CD4-positive, alpha-beta T cell treated with Interleukin-2 at 100 ng/mL for 4 hours (primary cell): Measurements from ENCODE around the gene FBXO27.
A peak's percentile ranks its signal among the peaks of the same experiment; 100 is the strongest.
"Not testable (repeated sequence)": the region's sequence is repeated elsewhere in the genome, so short reads cannot be mapped to it uniquely, and the experiment has no call there.

Experiments
- DNase-seq: peaks from one replicate; pipeline ENCODE4 v3.0.0-alpha.2; 2020; ENCODE audit warnings: low spot score

FBXO27 gene

GRCh38 chr19:39038098-39038497 is 5.7 kb upstream of the FBXO27 start:
- DNase-seq = no peak

DNA sequence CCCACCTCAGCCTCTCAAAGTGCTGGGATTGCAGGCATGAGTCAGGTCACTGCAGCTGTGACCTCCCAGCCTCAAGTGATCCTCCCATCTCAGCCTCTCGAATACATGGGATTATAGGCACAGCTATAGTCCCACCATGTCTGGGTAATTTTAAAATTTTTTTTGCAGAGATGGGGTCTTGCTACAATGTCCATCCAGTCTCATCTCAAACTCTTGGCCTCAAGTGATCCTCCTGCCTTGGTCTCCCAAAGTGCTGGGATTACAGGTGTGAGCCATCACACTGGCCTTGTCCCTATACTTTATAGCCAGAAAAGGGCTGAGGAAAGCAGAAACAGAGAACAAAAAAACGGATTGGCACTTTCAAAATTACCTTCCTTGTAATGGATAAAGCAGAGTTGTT is 4.8 kb upstream of the FBXO27 start:
- no peak for DNase-seq

DNA sequence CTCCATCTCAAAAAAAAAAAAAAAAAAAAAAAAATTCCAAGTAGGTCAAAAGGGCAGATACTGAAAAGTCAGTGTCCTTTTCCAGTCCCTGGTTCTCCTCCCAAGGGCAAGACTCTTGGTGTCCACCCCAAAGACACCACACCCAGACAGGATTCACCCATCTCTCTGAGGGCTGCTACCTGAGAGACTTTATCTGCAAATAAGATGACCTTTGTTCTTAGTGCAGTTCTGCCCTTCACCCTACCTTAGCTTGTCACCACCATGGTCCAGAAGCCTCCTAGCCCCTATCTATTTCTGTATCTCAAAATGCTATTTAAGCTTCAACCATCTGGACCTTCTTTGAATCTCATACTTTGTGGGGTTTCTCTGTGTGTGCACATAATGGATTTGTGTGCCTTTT is 4.2 kb upstream of the FBXO27 start:
- DNase-seq = no peak

DNA sequence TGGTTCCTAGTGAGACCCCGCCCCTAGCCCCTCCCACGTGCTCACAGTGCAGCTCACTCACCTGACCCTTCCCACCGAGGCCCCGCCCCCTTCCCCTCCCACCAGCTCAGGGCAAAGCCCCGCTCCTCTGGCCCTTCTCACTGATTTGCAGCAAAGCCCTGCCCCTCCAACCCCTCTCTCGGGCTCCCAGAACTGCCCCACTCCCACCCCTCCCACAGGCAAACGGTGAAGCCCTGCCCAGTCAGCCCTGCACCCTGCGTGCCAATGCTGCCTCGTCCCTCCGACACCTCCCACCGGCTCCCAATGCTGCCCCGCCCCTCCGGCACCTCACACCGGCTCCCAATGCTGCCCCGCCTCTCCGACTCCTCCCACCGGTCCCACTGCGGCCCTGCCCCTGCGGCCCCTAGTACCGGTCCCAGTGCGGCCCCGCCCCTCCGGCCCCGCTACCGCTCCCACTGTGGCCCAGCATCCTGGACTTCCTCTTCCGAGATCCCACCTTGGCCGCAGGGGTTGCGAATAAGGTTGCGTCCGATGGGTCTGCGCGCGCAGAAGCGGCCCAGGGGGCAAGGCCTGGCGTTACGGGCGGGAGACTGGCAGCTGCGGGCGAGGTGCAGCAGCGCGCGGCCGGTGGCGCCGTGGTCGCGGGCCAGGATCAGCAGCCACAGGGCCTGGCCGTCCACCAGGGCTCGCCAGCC is 834 bp downstream of the FBXO27 start:
- peak; percentile 74 for DNase-seq

DNA sequence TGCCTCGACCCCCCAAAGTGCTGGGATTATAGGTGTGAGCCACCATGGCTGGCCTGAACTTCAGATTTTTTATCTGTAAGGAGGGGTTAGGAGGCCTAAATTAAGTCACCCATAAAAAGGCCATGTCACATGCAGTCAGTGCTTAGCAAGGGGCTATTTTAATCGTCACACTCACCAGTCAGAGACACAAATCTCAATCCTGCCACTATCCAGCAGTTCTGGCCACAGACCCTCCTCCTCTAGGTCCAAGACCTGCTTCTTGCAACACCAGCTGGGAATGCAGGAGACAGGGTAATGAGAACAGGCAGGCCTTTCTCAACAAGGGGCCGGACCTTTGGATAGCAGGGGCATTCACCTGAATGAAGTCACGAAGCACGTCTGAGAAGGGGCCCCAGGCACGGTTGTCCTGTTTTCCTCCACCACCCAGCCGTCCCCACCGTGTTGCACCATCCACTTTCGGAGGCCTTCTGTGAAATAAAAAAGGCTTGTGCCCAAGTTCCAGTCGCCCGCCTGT is 1.4 kb downstream of the FBXO27 start:
- DNase-seq = no peak

DNA sequence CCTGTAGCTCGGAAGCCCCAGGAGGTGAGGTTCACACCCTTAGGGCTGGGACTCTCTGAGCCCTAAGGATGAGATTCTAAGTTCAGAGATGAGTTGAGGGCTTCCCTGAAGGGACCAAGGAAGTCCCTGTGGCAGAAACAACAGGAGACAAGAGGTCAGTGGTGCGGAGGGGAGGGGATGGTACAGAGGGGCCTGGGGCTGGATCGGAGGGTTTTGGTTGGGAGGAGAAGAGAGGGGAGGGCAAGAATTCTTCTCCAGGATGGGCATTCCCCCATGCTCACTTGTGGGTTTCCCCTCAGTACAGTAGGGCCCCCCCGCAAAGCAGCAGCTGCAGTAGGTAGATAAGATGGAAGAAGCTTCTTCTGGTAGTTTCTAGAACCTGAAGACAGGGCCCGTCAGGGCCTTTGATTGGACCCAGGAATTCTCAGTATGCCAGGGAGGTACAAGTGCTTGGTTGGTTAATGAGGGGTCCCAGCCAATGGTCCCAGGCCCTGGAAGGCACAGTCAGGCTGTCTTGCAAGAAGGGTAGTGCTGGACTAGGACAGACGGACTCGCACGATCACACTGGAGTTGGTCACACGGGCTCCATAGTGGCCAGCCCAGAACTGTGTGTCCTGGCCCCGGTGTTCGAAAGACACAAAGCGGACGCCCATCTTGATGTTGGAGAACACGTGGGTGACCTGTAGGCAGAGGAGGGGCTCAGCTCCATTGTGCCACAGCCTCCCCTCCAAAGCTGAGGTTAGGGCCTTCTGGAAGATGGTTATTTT is 7.3 kb downstream of the FBXO27 start:
- no peak for DNase-seq

- no peak for DNase-seq
These were observed 11.3 kb downstream of the FBXO27 start for GRCh38 chr19:39021063-39021462.

DNA sequence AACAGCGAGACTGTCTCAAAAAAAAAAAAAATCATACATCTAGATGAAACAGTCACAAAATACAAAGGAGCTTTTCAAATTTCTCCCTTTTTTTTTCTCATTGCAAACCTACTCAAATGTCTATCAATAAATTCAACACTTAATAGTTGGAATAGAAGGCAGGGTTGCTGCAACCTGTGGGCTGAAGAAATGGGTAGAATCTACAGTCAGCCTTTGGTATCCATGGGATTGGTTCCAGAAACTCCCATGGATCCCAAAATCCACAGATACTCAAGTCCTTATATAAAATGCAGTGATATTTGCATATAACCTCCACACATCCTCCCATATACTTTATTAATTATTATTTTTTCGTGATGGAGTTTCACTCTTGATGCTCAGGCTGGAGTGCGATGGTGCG is 14.7 kb downstream of the FBXO27 start:
- no peak for DNase-seq

DNA sequence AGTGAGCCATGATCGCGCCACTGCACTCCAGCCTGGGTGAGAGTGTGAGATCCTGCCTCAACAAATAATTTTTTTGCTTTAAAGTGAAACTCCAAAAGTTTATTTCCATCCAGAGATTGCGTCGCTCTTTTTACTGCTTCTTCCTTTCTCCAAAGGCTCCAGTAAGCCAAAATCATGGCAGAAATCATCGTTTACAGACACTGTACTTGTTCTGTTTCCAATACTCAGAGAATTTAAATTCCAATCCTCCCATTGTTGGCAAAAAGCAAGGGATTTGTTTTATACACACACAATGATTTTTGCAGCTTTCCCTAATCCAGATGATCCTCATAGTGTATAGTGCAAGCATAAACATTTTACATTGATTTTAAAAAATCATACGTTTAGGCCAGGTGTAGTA is 15.3 kb downstream of the FBXO27 start:
- no peak for DNase-seq

- DNase-seq = no peak
These were observed 18.3 kb downstream of the FBXO27 start for GRCh38 chr19:39014037-39014436.

- DNase-seq = no peak
These were observed 23.3 kb downstream of the FBXO27 start for GRCh38 chr19:39009001-39009400.

GRCh38 chr19:39008137-39008536 is 24.2 kb downstream of the FBXO27 start:
- DNase-seq = no peak

GRCh38 chr19:39007096-39007495 is 25.3 kb downstream of the FBXO27 start:
- DNase-seq = no peak

- DNase-seq = no peak
These were observed 27.9 kb downstream of the FBXO27 start for GRCh38 chr19:39004403-39004802.

DNA sequence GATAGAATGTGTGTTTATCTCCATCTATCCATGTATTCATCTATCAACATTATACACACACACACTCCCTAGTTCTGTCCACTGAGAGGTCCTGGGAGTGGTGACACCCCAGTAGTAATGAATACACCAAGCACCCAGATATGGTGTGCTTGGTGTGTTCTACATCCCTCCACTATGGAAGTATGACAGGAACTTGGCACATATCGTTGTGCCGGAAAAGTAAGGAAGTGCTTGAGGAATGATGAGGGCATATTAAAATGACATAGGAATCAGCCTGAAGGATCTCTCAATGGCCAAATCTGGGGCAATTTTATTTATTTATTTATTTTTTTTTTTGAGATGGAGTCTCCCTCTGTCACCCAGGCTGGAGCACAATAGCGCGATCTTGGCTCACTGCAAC is 28.6 kb downstream of the FBXO27 start:
- DNase-seq = no peak

- no peak for DNase-seq
These were observed 29.2 kb downstream of the FBXO27 start for GRCh38 chr19:39003188-39003587.

DNA sequence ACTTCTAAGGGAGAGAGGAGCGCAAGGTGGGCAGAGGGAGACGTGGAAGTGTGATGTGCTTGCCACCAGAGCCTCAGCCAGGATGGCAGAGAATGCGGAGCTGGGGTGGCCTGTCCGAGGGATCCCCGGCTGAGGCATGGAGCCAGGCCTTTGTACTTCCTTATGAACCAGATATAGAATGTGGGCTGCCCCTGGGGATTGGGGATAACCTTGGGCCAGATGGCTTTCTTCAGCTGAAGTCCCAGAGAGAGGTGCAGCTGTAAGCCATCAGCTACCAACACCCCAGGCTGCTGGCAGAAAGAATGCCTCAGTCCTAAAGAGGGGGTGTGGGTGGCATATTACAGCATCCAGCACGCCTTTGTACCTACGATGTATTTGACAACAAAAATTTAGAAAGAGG is 31.3 kb downstream of the FBXO27 start:
- DNase-seq = no peak

GRCh38 chr19:38997576-38997975 is 34.8 kb downstream of the FBXO27 start:
- not testable (repeated sequence) for DNase-seq

DNA sequence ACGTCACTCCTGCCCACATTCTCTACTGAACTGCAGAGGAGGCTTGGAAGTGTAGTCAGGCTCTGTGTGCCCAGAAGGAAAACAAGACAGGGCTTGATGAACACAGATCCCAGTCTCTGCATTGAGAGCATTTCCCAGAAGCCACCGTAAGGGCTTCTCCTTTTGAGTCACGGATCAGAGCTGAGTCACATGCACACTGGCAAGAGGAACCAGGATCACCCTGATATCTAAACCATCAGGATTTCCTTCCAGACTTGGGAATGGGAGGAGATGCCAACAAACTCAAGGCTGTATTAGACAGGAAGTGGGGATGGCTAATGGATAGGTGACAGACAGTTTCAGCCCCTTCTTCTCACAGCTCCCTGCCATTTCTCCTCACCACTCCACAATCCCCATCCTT is 39.1 kb downstream of the FBXO27 start:
- DNase-seq = no peak

DNA sequence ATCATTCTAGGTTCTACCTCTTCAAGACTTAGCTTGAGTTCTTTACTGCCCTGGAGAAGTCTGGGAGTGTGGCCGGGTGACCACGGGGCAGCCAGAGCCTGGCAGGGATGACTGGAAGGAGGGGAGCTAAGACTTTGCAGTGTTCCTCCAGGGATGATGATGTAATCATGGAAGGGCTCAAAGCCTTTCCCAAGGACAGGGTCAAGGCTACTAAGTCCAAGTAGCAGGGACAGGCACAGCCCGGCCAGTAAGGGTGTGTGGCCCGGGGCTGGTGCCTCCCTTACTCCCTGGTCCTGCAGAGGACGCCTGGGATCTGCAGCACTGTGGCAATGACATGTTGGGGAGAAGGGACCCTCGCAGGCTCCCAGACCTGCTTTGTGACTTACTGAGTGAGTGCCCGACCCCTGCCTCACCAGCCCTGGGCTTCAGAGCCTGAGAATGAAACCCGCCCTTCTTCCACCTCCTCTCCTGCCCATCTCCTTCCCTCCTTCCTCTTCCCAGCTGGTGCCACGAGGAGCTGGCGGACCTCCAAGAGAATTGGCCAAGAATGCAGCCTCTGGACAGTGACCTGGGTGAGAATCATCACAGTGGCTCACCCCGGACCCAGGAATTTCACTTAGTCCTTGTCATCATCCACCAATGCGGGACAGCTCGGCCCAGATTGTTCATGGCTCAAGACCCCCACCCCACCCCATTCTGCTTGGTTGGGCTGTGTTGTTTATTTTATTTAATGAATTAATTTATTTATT is 41.2 kb downstream of the FBXO27 start:
- no peak for DNase-seq

GRCh38 chr19:38989614-38990013 is 42.7 kb downstream of the FBXO27 start:
- not testable (repeated sequence) for DNase-seq

- no peak for DNase-seq
These were observed 43.2 kb downstream of the FBXO27 start for GRCh38 chr19:38989066-38989605.

DNA sequence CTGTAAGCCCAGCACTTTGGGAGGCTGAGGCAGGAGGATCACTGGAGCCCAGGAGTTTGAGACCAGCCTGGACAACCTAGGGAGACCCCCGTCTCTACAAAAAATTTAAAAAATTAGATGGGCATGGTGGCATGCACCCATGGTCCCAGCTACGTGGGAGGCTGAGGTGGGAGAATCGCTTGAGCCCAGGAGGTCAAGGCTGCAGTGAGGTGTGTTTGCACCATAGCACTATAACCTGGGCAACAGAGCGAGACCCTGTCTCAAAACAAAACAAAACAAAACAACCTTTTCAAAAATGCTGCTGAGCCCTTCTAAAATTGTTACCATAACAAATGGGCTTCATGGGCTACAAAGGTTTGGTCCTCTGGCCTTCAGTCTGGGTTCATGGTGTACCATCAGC is 43.7 kb downstream of the FBXO27 start:
- not testable (repeated sequence) for DNase-seq
